HS-5 (cell line): ENCODE results near the gene PIEZO2.

Experiments
- DNase-seq: peaks from one replicate; pipeline ENCODE4 v3.0.0-alpha.2; 2012; ENCODE audit warnings: low read depth

The PIEZO2 gene

GRCh38 chr18:11064727-11065460 lies 84.5 kb downstream of the PIEZO2 start:
- DNase-seq, result no peak

GRCh38 chr18:11064106-11064505 lies 85.3 kb downstream of the PIEZO2 start:
- DNase-seq, result no peak

- DNase-seq, result no peak
Observed at GRCh38 chr18:11055721-11056120, 93.6 kb downstream of the PIEZO2 start.

- DNase-seq, result no peak
Observed at GRCh38 chr18:11054497-11054896, 94.9 kb downstream of the PIEZO2 start.

GRCh38 chr18:11053293-11053692 lies 96.1 kb downstream of the PIEZO2 start:
- no peak for DNase-seq

- no peak for DNase-seq
Observed at GRCh38 chr18:11052800-11053199, 96.6 kb downstream of the PIEZO2 start.

GRCh38 chr18:11051462-11051861 lies 97.9 kb downstream of the PIEZO2 start:
- DNase-seq, result no peak

GRCh38 chr18:11050966-11051365 lies 98.4 kb downstream of the PIEZO2 start:
- DNase-seq, result no peak

GRCh38 chr18:11047817-11048216 lies 101.6 kb downstream of the PIEZO2 start:
- DNase-seq, result no peak

GRCh38 chr18:11047156-11047555 lies 102.2 kb downstream of the PIEZO2 start:
- no peak for DNase-seq

GRCh38 chr18:11046140-11046539 lies 103.2 kb downstream of the PIEZO2 start:
- DNase-seq, result no peak

GRCh38 chr18:11043694-11044093 lies 105.7 kb downstream of the PIEZO2 start:
- no peak for DNase-seq

- no peak for DNase-seq
Observed at GRCh38 chr18:11042247-11042646, 107.1 kb downstream of the PIEZO2 start.

GRCh38 chr18:11040823-11041656 lies 108.3 kb downstream of the PIEZO2 start:
- DNase-seq, result peak; percentile 8

GRCh38 chr18:11040359-11040758 lies 109.0 kb downstream of the PIEZO2 start:
- DNase-seq, result no peak

- no peak for DNase-seq
Observed at GRCh38 chr18:11037533-11038240, 111.7 kb downstream of the PIEZO2 start.

- DNase-seq, result no peak
Observed at GRCh38 chr18:11035814-11036495, 113.4 kb downstream of the PIEZO2 start.

- DNase-seq, result no peak
Observed at GRCh38 chr18:11035376-11035775, 114.0 kb downstream of the PIEZO2 start.

- DNase-seq, result no peak
Observed at GRCh38 chr18:11034884-11035283, 114.5 kb downstream of the PIEZO2 start.

- no peak for DNase-seq
Observed at GRCh38 chr18:11033503-11033902, 115.9 kb downstream of the PIEZO2 start.

- no peak for DNase-seq
Observed at GRCh38 chr18:11031966-11032365, 117.4 kb downstream of the PIEZO2 start.

- DNase-seq, result no peak
Observed at GRCh38 chr18:11029021-11029420, 120.3 kb downstream of the PIEZO2 start.
